ENCODE results near the gene CKAP2L.

The CKAP2L gene

GRCh38 chr2:112788653-112789052 lies 24.2 kb upstream of the CKAP2L start:
- H3K4me3 ChIP-seq (ENCODE audit: low read depth, low read length), result no peak overlapping the region

GRCh38 chr2:112787729-112788393 lies 23.5 kb upstream of the CKAP2L start:
- TF ChIP-seq, protein P1, sequence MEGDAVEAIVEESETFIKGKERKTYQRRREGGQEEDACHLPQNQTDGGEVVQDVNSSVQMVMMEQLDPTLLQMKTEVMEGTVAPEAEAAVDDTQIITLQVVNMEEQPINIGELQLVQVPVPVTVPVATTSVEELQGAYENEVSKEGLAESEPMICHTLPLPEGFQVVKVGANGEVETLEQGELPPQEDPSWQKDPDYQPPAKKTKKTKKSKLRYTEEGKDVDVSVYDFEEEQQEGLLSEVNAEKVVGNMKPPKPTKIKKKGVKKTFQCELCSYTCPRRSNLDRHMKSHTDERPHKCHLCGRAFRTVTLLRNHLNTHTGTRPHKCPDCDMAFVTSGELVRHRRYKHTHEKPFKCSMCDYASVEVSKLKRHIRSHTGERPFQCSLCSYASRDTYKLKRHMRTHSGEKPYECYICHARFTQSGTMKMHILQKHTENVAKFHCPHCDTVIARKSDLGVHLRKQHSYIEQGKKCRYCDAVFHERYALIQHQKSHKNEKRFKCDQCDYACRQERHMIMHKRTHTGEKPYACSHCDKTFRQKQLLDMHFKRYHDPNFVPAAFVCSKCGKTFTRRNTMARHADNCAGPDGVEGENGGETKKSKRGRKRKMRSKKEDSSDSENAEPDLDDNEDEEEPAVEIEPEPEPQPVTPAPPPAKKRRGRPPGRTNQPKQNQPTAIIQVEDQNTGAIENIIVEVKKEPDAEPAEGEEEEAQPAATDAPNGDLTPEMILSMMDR (IDR thresholded peaks at IDR 0.05; ENCODE audit: low read depth, low read length), result no peak
- TF ChIP-seq POLR2A (IDR thresholded peaks at IDR 0.05; ENCODE audit: extremely low read depth, insufficient read length) (no peak), MAX (IDR thresholded peaks at IDR 0.05; ENCODE audit: low read depth, low read length) (no peak), MYC (IDR thresholded peaks at IDR 0.05; ENCODE audit: low read depth, low read length) (peak; percentile 8; the same call in 1 of the 2 replicates)
- DNase-seq (ENCODE audit: low read depth), result peak; percentile 91
- H3K4me3 ChIP-seq (ENCODE audit: low read depth, low read length), result no peak overlapping the region

More at GRCh38 chr2:112788653-112789052, 24.2 kb upstream of the CKAP2L start:
- TF ChIP-seq MYC (IDR thresholded peaks at IDR 0.05; ENCODE audit: low read depth, low read length) (no peak), MAX (IDR thresholded peaks at IDR 0.05; ENCODE audit: low read depth, low read length) (no peak), POLR2A (IDR thresholded peaks at IDR 0.05; ENCODE audit: extremely low read depth, insufficient read length) (no peak)
- TF ChIP-seq, protein P1 (IDR thresholded peaks at IDR 0.05; ENCODE audit: low read depth, low read length), result no peak
- no peak for DNase-seq (ENCODE audit: low read depth)

GRCh38 chr2:112787294-112787693 lies 22.9 kb upstream of the CKAP2L start:
- DNase-seq (ENCODE audit: low read depth), result no peak
- H3K4me3 ChIP-seq (ENCODE audit: low read depth, low read length), result no peak overlapping the region
- TF ChIP-seq, protein P1 (IDR thresholded peaks at IDR 0.05; ENCODE audit: low read depth, low read length), result no peak

DNA sequence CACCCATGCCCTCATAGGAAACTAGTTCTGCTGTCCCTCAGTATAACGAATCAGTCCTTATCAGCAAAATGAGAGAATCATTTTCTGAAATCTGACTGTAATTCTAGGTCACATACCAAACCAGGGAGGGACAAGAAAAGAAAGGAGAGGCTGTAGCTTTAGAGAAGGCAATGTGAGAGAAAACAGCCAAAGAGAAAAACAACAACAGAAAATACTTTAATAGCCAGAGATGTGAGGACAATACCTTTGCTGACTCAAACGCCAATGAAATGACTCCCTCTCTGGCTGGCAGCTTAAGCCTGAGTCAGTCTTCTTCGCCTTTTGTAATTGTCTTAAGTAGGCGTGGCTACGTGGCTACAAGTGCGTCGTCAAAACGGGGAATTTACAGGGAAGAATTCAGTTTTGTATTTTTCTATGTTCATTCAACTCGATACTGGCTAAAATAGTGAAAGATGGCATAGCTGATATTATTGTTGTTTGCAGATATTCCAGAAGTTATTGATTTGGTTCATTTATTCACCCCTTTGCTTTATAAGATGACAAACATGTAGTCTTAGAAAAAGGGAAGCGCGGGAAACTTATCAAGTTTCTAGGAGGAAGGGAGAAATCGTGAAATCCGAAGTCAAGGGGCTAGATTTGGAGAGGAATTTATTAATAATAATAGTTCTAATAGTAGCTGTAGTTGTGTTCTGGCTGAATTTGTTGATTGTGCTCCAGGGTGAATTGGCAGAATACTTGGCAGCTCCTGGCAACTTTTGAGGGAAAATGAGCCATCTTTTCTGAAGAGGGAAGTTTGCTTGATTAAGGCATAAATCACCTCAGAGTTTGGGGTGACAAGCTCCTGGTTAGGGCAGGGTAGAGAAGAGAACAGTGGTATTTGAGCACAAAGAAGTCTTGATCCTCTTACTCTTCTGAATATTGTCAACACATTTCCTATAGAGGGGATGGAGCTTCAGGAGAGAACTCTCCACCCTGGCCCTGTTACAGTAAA lies 20.1 kb upstream of the CKAP2L start, which contains the start of gene IL1A:
TSS of gene IL1A (minus strand) at position 295 of the 991 bp plus-strand sequence. CDS start 723 bp downstream, outside the sequence.
- H3K4me3 ChIP-seq (ENCODE audit: low read depth, low read length), result peak within 1 kb of the TSS; percentile 37
- peak; percentile 74 for DNase-seq (ENCODE audit: low read depth)
- TF ChIP-seq, protein P1 (IDR thresholded peaks at IDR 0.05; ENCODE audit: low read depth, low read length), result no peak
- TF ChIP-seq POLR2A (IDR thresholded peaks at IDR 0.05; ENCODE audit: extremely low read depth, insufficient read length) (no peak), MAX (IDR thresholded peaks at IDR 0.05; ENCODE audit: low read depth, low read length) (no peak), MYC (IDR thresholded peaks at IDR 0.05; ENCODE audit: low read depth, low read length) (no peak)

GRCh38 chr2:112783187-112783714 lies 18.8 kb upstream of the CKAP2L start:
- DNase-seq (ENCODE audit: low read depth), result no peak
- no peak for TF ChIP-seq MAX (IDR thresholded peaks at IDR 0.05; ENCODE audit: low read depth, low read length)
- no peak for TF ChIP-seq POLR2A (IDR thresholded peaks at IDR 0.05; ENCODE audit: extremely low read depth, insufficient read length)
- no peak for TF ChIP-seq MYC (IDR thresholded peaks at IDR 0.05; ENCODE audit: low read depth, low read length)
- TF ChIP-seq, protein P1 (IDR thresholded peaks at IDR 0.05; ENCODE audit: low read depth, low read length), result no peak
- H3K4me3 ChIP-seq (ENCODE audit: low read depth, low read length), result no peak overlapping the region

All from NB4 (cell line).